ENCODE measurements around the gene C11orf58.

C11orf58 gene

DNA sequence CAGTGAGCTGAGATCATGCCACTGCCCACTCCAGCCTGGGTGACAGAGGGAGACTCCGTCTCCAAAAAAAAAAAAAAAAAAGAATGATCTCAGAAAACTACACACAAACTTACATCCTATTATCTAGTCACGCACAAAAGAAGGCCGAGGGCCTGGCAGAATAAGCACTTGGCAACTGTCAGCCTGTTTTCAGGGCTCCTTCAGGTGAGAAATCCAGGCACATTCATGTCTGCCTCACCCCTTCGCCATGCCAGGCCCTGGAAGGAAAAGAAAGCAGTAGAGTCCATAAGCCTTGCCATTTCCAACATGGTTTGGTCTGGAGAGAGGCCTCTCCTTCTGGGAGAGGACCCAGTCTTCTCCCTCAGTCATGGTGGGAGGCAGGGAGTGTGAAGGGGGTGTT, 30.9 kb downstream of the C11orf58 start:
- no peak for DNase-seq

DNA sequence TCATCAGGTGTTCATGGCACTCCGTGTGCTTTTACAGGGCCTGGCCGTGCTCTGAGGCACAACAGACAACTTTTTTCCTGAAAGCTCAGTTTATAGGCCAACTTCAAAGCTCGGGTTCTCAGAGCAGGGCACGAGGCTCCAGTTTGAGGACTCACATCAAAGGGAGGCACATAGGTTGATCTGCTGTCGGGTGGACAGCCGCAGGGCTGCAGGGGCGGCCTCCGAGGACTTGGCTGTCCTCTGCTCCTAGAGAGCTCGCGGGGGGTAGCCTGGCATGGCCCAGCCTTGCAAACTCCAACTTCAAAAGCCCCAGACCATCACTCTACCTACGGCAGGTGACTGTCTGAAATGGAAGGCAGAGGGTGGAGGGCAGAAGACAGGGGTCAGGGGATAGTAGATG, 31.6 kb downstream of the C11orf58 start:
- no peak for DNase-seq

DNA sequence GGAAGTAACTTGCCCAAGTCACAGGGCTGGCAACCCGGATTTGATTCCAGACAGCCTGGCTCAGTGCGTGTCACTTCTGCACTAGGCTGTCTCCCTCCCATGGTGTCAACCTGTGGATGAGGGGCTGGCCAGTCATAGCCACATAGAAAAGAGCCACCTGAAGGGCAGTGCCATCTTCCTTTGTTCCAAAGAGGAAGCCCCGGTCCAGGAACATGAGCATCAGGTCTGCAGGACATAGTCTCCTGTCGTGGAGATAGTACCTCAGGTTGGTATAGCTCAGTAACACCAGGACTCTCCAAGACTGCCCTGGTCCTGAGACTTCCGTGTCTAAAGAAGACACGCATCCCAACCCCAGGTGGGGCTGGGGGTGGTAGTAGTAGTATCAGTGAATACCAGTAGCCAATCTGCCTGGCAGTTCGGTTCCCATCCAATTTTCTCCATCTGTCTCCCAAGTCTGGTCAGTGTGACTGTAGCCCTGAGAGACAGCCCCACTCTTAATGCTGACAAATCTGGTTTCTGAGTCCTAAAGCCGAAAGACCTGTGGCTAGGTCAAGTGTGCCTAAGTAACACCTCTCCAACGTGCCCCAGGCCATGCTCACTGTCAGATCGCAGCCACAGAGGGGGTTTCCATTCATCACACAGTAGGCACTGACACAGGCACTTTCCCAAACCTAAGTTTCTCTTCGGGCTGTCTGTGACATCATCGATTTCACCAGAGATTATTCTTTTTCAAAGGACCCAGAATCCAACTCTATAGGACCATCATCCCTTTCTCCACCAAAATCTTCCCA, 33.1 kb downstream of the C11orf58 start:
- DNase-seq, result no peak

- DNase-seq, result no peak
Measured at GRCh38 chr11:16772141-16772512, 33.7 kb downstream of the C11orf58 start.

- no peak for DNase-seq
Measured at GRCh38 chr11:16773981-16774935, 35.8 kb downstream of the C11orf58 start.

DNA sequence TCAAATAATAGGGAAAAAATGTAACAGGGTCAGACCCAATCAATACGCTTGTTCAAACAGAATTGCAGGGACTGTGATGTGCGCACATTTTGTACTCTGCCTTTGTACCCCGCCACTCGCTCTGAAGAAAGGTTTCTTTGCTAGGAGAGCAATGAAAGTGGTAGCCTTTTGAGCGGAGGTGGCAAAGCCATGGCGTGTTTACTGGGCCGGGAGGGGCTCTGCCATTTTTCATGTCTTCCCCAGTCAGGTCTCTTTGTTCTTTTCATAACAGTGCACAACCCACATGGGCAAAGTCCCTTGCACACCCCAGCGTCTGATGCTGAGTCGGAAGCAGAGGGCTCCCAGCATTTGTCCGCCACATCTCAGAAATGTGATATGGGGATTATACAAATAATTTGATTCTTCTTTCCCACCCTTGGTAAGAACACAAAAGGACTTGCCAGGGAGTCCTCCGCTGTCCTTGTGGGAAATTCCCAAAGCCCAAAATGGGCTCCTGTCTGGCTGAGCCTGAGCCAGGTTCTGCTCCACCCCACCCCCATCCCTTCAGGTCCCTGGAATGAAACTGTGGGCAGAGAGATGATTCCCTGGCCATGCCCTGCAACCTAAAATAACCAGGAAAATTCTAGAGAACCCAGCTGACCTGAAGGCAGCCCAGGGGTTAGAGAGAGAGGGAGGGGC, 36.6 kb downstream of the C11orf58 start:
- no peak for DNase-seq

- no peak for DNase-seq
Measured at GRCh38 chr11:16775614-16776283, 37.3 kb downstream of the C11orf58 start.

- DNase-seq, result no peak
Measured at GRCh38 chr11:16776711-16777612, 38.5 kb downstream of the C11orf58 start.

DNA sequence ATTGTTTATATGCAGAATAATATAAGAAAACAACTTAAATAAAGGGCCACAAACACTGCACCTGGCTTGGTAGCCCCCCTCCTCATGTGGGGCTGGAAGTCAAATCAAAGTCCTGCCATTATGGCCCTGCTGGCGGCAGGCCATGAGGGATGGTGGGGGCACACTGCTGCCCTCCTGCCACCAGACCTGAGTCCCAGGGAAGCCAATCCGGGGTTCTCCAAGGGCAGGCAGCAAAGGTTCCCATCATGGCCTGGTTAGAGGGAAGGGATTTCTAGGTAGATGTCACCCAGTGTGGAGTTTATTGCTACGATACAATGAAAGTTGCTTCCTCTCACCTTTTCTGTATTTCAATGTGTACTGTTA, 39.1 kb downstream of the C11orf58 start:
- DNase-seq, result no peak

- no peak for DNase-seq
Measured at GRCh38 chr11:16778286-16778685, 39.8 kb downstream of the C11orf58 start.

DNA sequence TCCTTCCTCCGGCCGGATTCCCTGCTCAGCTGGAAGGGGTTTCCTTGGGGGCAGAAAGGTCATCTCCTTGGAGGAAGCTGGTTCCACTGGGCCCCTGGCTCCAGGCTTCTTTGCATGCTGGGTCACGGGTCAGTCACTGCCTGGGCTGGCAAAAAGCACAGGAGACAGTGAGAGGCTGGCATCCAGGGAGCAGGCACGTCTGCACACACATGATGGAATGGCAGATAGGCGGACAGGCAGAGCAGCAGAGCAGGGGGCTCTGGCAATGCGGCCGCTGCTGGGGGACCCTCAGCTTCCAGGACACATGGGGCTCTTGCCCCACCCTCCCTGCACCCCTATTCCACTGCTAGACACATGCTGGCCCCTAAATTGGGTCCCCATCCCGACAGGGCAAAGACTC, 40.4 kb downstream of the C11orf58 start:
- no peak for DNase-seq

- DNase-seq, result peak in 1 of 2 donors; percentile 47
Measured at GRCh38 chr11:16779436-16779835, 41.0 kb downstream of the C11orf58 start.

- no peak for DNase-seq
Measured at GRCh38 chr11:16780146-16780545, 41.7 kb downstream of the C11orf58 start.

- DNase-seq, result no peak
Measured at GRCh38 chr11:16780698-16781550, 42.5 kb downstream of the C11orf58 start.

DNA sequence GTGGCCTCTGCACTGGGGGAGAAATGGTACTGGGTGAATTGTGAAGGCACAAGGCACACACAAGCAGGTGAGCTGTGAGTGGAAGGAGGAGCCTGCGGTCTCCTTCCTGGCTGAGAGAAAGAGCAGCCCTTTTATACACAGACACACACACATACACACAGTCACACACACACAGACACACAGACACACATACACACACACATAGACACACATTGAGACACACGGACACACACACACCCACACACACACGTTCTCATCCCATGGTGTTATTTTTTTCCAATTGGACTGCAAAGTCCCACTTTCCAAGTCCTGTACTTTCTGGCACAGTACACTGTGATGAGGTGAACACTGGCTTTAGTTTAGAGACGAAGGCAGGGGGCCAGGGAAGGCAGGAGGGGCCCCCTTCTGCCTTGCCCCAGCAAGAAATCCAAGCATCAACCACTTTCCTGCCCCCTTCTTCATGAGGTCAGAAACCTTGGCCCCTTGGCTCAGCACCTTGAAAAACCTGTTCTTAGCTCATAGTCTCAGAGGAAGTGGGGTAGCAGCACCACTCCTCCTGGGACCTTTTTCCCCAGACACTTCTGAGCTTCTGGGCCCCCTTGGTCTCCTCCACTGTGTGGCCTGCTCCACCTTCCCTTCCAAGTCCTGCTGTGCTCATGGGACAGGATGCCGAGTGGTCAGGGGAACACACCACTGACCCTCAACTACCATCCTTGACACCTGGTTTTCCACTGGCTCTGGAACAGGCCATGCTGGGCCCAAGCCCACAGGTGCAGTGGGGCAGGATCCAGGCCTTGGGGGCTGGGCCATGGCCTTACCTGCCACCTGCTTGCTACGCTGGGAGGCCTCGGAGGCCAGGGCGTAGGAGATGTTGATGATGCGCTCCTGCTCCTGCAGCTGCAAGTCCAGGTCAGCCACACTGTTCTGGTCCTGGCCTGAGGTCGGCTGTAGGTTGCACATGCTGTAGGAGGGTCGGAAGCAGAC, 43.8 kb downstream of the C11orf58 start:
- DNase-seq, result no peak

DNA sequence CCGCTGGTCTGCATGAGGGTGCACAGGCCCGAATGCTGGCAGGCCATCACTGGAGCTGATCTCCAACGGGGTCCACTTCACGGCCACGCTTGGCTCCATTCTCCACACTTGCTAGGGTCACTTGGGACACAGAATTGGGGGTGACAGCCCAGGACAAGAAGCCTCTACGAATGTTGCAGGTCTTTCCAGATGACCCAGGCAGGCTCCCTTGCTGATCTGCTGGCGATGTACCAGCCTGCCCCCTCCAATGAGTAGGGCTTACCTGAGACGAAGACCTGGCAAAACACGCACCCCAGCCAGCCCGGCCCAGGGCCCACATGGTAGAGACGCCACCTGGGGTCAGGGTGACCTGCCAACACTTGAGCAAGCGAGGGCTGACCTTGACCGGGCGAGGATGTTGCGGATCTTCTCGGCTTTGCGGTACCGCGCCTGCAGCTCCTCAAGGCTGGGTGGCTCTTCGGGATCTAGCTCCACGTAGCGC, 44.9 kb downstream of the C11orf58 start:
- no peak for DNase-seq

- no peak for DNase-seq
Measured at GRCh38 chr11:16784097-16784496, 45.6 kb downstream of the C11orf58 start.

- DNase-seq, result no peak
Measured at GRCh38 chr11:16784666-16785065, 46.2 kb downstream of the C11orf58 start.

DNA sequence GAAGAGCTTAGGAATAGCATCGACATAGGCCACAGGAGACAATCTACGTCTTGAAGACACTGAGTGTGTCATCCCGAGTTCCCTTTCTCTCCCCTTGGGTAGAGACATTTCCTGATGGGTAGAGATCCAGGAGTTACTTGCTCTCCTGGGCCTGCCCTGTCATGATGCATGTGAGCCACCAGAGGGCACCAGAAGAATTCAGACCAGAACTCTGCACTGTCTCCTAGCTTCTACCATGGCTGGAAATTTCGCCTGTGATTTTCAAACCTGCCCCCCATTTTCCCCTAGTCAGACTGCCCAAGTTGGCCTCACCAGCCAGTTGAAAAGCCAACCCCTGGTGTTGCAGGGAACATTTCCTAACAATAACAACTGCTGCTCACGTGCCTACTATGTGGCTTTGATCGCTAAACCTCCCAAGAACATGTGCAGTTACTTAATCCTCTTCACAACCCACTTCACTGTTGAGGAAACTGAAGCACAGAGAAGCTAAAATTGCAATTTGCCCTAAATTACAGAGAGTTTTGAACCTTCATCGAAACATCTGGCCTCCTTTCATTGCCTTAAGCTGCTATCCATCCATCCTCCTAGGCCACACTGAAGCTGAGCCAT, 47.2 kb downstream of the C11orf58 start:
- peak; percentile 50 to 58 for DNase-seq

Measured in CD4-positive, alpha-beta T cell treated with Interleukin-1 beta for 1 hour (primary cell).